Head of caudate nucleus (tissue), 42 donors: ENCODE measurements around the gene SNAPIN.
A peak's percentile ranks its signal among the peaks of the same experiment; 100 is the strongest.

ENCODE experiments used
- DNase-seq, 42 donors: peaks; one replicate each; pipeline versions ENCODE4 v3.0.0 to v3.0.0-alpha.2; 2020 to 2021; ENCODE audit warnings: mixed read lengths in 7 of 42
- intact Hi-C: fragments of 100-400 bp; cut with DNase I; formaldehyde crosslinking; loops from one replicate; pipeline ENCODE4 v1.15.0; 2022

Gene SNAPIN

DNA sequence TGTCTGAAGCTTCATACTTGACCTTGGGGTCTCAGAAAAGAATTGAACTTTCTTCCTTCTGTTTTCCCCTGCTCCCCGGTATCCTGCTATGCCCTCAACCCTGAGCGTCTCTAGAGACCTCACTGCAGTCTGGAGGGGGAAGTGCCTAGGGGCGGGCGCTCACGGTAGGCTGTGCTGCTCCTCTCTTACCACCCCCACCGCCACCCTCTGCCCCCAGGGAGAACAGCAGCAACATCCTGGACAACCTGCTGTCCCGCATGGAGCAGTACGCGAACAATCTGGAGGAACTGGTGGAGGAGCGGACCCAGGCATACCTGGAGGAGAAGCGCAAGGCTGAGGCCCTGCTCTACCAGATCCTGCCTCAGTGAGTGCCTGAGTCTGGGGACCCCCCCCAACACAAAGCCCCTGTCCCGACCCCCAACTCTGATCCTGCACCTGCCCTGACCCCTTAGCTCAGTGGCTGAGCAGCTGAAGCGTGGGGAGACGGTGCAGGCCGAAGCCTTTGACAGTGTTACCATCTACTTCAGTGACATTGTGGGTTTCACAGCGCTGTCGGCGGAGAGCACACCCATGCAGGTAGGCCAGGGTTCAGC is 30.3 kb downstream of the SNAPIN start:
- intact Hi-C loops: loop anchor here (10.0 kb wide), 1 partner anchor 56 kb away; no protein-coding TSS in a partner anchor
- no peak for DNase-seq

DNA sequence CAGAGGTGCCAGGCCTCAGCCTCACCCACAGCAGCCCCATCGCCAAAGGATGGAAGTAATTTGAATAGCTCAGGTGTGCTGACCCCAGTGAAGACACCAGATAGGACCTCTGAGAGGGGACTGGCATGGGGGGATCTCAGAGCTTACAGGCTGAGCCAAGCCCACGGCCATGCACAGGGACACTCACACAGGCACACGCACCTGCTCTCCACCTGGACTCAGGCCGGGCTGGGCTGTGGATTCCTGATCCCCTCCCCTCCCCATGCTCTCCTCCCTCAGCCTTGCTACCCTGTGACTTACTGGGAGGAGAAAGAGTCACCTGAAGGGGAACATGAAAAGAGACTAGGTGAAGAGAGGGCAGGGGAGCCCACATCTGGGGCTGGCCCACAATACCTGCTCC is 35.0 kb downstream of the SNAPIN start:
- intact Hi-C loops: no loop called here
- DNase-seq: no peak

DNA sequence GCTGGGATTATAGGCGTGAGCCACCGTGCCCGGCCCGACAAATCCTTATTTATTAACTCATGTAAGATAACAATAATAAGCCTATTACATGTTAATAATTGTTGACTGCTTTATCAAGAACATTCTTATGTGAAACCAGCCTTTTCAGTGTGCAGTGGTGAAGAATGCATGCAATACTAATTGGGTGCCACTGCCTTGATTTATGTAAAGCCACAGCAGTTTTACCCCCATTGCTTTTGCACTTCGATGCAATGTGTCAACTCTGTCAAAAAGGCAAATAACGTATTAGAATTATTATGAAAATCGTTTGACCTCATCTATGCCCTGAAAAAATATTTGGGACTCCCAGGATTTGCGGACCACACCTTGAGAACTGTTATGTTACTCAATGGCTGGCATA is 38.2 kb downstream of the SNAPIN start:
- intact Hi-C loops: no loop called here

DNA sequence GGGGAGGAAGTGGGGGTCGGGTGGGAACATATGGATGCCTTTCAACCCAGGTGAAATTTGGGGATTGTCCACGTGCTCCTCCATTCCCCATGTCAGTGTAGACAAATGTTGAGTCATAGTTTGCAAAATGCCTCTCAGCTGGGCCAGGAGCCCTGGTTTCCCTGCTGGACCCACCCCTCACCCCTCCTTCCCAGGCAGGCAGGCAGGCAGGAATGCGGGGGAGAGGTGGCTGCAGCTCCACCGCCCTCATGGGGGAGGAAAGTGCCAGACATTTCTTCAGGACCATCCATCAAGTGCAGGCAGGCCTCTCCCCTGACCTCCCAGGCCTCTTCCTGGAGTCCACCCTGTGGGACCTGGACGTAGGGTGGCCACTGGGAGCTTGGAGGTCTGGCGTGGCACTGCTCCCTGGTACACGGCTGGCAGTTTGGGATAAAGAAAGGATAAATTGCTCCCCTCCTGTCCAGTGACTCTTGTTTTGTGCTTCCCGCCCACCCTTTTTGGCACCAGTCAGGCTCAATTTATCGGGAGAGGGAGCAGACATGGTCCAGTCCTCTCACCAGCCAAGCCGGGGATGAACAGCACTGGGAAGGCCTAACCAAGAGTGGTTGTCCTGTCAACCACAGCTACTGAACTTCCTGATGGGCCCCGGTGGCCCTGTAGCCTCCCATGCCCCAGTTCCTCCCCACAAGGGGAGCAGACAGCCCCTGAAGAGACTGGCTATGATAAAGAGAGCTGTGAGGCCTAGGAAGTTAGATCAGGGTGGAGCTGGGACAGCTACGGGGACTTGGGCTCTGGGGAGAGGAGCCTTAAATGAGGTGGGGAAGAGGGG is 38.9 kb downstream of the SNAPIN start:
- intact Hi-C loops: no loop called here
- DNase-seq: no peak

More for the DNA sequence above, 38.2 kb downstream of the SNAPIN start:
- no peak for DNase-seq

DNA sequence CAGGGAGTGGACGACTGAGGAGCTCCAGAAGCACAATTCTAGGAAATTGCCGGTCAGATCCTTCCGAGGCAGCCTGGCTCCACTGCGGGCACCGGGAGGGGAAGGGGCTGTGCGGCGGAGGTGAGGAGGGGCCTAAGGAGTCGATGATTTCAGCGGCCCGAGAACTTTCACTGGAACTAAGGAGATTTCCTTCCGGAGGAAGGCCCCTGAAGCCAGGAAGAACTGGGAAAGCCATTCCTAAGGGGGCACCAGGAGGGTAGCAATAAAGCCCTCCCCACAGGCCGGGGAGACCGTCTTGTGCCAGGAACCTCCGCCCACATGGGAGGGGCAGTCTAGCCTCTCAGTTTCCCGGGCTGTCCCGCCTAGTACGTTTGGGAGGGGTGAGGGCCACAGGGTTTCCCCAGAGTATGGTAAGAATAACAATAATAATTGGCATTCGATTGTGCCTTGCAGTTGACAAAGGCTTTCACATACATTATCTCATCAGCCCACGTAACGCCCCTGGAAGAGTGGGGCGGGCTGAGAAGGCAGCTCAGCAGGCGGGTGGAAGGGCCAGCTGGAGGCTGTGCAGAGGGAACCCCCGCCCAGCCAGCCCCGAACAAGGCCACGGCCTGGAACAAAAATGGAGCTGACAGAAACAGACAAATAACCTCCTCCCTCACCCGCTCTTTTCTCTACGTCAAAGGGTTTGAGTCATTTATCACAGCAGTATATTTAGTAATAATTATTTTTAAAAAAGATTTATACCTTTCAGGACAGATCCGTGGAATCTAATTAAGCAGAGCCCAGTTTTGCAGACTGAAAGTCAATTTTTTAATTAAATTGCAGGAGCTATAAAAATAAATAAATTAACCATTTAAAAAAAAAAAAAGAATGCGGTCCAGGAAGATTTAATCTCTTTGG is 39.8 kb downstream of the SNAPIN start:
- peak in 40 of 42 donors; percentile 6 to 76 (median 38) for DNase-seq
- intact Hi-C loops: no loop called here

DNA sequence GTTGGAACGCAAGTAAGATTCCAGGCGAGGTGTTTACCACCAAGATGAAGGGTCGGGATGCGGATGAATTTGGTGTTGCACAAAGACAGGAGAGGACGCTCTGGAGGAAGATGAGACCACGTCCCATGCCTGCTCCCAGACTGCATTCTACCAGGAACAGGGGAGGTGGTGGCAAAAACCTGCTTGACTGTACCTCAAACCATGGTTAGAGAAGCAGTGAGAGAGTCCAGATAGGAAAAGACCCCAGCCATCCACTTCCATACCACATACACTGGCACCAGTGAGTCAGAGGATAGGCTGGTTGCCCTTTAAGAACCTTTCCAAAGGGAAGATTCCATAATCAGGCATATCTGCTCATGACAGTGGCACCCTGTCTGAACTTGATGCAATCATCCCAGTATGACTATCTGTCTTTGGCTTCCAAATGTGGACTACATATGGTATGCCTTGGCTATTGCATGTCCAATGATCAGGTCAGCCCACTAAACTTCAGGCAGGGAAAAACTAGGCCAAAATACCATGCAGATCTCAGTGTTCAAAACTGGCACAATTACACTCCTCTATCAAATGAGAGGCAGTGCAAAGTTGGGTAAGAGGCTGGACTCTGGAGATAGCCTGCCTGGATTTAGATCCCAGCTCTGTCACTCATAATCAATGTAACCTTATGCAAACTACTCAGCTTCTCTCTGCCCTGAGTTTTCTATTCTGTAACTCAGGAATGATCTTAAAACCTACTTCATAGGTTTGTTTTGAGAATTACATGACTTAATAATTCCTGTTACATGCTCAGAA is 40.6 kb downstream of the SNAPIN start:
- DNase-seq: no peak
- intact Hi-C loops: no loop called here

DNA sequence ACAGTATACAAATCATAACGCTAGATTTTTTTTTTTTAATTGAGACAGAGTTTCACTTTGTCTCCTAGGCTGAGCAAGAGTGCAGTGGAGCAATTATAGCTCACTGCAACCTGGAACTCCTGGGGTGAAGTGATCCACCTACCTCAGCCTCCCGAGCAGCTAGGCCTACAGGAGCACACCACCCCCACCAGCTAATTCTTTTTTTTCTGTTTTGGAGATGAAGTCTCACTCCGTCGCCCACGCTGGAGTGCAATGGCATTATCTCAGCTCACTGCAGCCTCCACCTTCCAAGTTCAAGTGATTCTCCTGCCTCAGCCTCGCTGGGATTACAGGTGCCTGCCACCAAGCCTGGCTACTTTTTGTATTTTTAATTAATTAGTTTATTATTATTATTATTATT is 41.3 kb downstream of the SNAPIN start:
- intact Hi-C loops: no loop called here

DNA sequence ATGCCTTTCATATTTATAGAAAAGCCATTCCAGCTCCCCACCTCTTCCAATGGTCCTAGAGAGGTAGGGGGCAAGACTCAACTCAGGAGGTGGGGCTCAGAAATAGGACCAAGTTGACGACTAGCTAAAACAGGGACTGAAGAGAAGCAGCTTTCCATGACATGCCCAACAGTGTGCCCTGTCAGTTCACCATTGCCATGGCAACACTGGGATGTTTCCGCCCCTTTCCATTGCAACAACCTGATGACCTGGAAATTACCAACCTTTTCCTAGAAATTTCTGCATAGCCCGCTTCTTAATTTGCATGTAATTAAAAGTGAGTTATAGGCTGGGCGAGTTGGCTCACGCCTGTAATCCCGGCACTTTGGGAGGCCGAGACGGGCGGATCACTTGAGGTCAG is 47.0 kb downstream of the SNAPIN start:
- DNase-seq: no peak
- intact Hi-C loops: no loop called here

More for the DNA sequence above, 41.3 kb downstream of the SNAPIN start:
- peak in 16 of 42 donors; percentile 11 to 62 (median 28) for DNase-seq

DNA sequence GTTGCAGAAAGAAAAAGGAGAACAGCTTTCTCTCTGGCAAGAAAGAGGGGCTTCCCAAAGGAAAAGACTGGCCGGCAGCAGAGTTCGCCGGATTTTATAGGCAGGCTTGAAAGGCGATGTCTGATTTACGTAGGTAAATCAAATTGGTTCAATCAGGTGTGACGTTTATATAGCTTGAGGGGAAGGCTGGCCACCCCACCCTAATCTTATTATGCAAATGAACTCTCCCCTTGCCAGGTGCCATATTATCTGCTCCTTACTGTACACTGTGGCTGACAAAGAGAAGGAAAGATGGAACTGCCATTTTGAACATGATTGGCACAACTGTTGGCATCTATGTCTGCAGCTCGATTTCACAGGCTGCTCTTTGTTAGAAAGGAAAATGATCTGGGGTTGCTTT is 52.5 kb downstream of the SNAPIN start:
- DNase-seq: no peak
- intact Hi-C loops: no loop called here
